CD14-positive monocyte (primary cell): ENCODE results near the gene C1QL2. TPM values are rescaled to one million over a fixed set of nuclear protein-coding genes. Genes with fewer than 3 reads are reported as not detected.

Experiments used
- DNase-seq, 3 donors: peaks; one replicate each; pipeline ENCODE4 v3.0.0-alpha.2; 2011 to 2022
- H2AFZ ChIP-seq: 2 replicates; pipeline ENCODE4 v1.6.0; 2012; ENCODE audit warnings: mild to moderate bottlenecking, low read depth, low read length, inconsistent platforms; ENCODE audit not compliant: insufficient read depth, poor library complexity, severe bottlenecking
- H3K27ac ChIP-seq, 2 donors: 1 replicate in 1 of 2; 2 replicates in 1 of 2; pipeline ENCODE4 v1.5.1; 2012 to 2013; ENCODE audit warnings: low read length in 2 of 2, control low read depth in 1 of 2, inconsistent platforms in 1 of 2, low read depth in 1 of 2, mild to moderate bottlenecking in 1 of 2
- H3K27me3 ChIP-seq, 2 donors: one replicate each; pipeline versions ENCODE4 v1.6.0 to v1.6.1; 2011 to 2013; ENCODE audit warnings: low read length in 2 of 2; ENCODE audit not compliant: control insufficient read depth in 2 of 2, insufficient read depth in 2 of 2
- H3K36me3 ChIP-seq, 2 donors: replicated peaks in 1 of 2; 1 replicate in 1 of 2; 2 replicates in 1 of 2; pipeline versions ENCODE4 v1.5.1 to v1.6.1; 2012 to 2013; ENCODE audit warnings: low read length in 2 of 2, control low read depth in 1 of 2, inconsistent platforms in 1 of 2, mild to moderate bottlenecking in 1 of 2; ENCODE audit not compliant: insufficient read depth in 2 of 2, control insufficient read depth in 1 of 2
- H3K4me1 ChIP-seq, 2 donors: 1 replicate in 1 of 2; 2 replicates in 1 of 2; pipeline versions ENCODE4 v1.5.1 to v1.6.1; 2012 to 2013; ENCODE audit warnings: low read length in 2 of 2, control low read depth in 1 of 2, inconsistent platforms in 1 of 2, mild to moderate bottlenecking in 1 of 2, moderate library complexity in 1 of 2; ENCODE audit not compliant: insufficient read depth in 2 of 2, control insufficient read depth in 1 of 2
- H3K4me2 ChIP-seq: replicated peaks from 2 replicates; pipeline ENCODE3; 2012; ENCODE audit warnings: low read length, moderate library complexity, mild to moderate bottlenecking; ENCODE audit not compliant: poor library complexity, severe bottlenecking; ENCODE audit errors: extremely low read depth
- H3K4me3 ChIP-seq, 3 experiments: fragments of 200-600 bp in 1 of 3; sonication (generic) in 1 of 3; replicated peaks in 1 of 3; 1 replicate in 2 of 3; 2 replicates in 1 of 3; pipeline ENCODE4 v1.5.1; 2011 to 2013; ENCODE audit warnings: low read length in 3 of 3, mild to moderate bottlenecking in 3 of 3, control low read depth in 2 of 3, low read depth in 2 of 3, inconsistent platforms in 1 of 3, moderate library complexity in 1 of 3
- H3K79me2 ChIP-seq: 2 replicates; pipeline ENCODE4 v1.6.0; 2012; ENCODE audit warnings: mild to moderate bottlenecking, control low read depth, inconsistent platforms, low read length, moderate library complexity; ENCODE audit not compliant: insufficient read depth
- H3K9ac ChIP-seq: 2 replicates; pipeline ENCODE4 v1.6.0; 2017; ENCODE audit warnings: low read length, mild to moderate bottlenecking; ENCODE audit not compliant: insufficient read depth, poor library complexity, severe bottlenecking
- H3K9me3 ChIP-seq, 2 donors: replicated peaks in 1 of 2; 1 replicate in 1 of 2; 2 replicates in 1 of 2; pipeline versions ENCODE4 v1.5.1 to v1.6.1; 2012 to 2013; ENCODE audit warnings: low read length in 2 of 2, control low read depth in 1 of 2; ENCODE audit not compliant: control insufficient read depth in 1 of 2, insufficient read depth in 1 of 2
- H4K20me1 ChIP-seq: 2 replicates; pipeline ENCODE4 v1.6.0; 2012; ENCODE audit warnings: mild to moderate bottlenecking, low read length, control low read depth, moderate library complexity; ENCODE audit not compliant: insufficient read depth
- H3K27ac Mint-ChIP-seq, 7 donors: one replicate each; pipeline ENCODE4 v1.8.0; 2020; ENCODE audit warnings: mild to moderate bottlenecking in 7 of 7, mixed read lengths in 7 of 7, moderate library complexity in 6 of 7, inconsistent platforms in 2 of 7
- H3K27me3 Mint-ChIP-seq, 3 donors: one replicate each; pipeline ENCODE4 v1.8.0; 2021 to 2022; ENCODE audit warnings: low read depth in 3 of 3, mild to moderate bottlenecking in 3 of 3, mixed read lengths in 3 of 3, moderate library complexity in 3 of 3, inconsistent platforms in 1 of 3
- H3K36me3 Mint-ChIP-seq, 2 donors: one replicate each; pipeline ENCODE4 v1.8.0; 2020; ENCODE audit warnings: mixed read lengths in 2 of 2, inconsistent platforms in 1 of 2, mild to moderate bottlenecking in 1 of 2
- H3K4me1 Mint-ChIP-seq: one replicate; pipeline ENCODE4 v1.8.0; 2020; ENCODE audit warnings: mild to moderate bottlenecking, mixed read lengths
- H3K4me3 Mint-ChIP-seq, 2 donors: one replicate each; pipeline ENCODE4 v1.8.0; 2020; ENCODE audit warnings: mild to moderate bottlenecking in 2 of 2, mixed read lengths in 2 of 2, moderate library complexity in 1 of 2
- H3K9me3 Mint-ChIP-seq, 7 donors: one replicate each; pipeline ENCODE4 v1.8.0; 2020 to 2022; ENCODE audit warnings: mixed read lengths in 7 of 7, mild to moderate bottlenecking in 6 of 7, moderate library complexity in 6 of 7, inconsistent platforms in 2 of 7
- WGBS: methylation state at CpG from one replicate; pipeline ENCODE4 v1.1.5; 2013; ENCODE audit warnings: missing lambda C conversion rate; ENCODE audit not compliant: insufficient coverage; 5-methylcytosine and 5-hydroxymethylcytosine counted together
- intact Hi-C, 2 donors: fragments of 100-400 bp; cut with micrococcal nuclease; formaldehyde crosslinking; loops; one replicate each; pipeline versions ENCODE4 v1.15.0 to v1.15.1; 2023
- polyA plus RNA-seq, 3 donors: library from polyadenylated mRNA; depleted of rRNA in 1 of 3; unstranded in 2 of 3; stranded (reverse) in 1 of 3; fragments of 300-500 nt in 2 of 3; fragments of >200 nt in 1 of 3; fragmentation: Illumina TruSeq in 2 of 3; gene quantifications; 1 replicate in 2 of 3; 2 replicates in 1 of 3; pipeline ENCODE4 v1.2.3, GENCODE V29; 2012 to 2021
- TF ChIP-seq, protein P1 (sequence below): fragments of 200-600 bp; IDR thresholded peaks from one replicate; pipeline ENCODE4 v1.8.0; 2022; ENCODE audit warnings: antibody characterized with exemption, mild to moderate bottlenecking

Gene C1QL2
- polyA plus RNA-seq, 3 donors, result not detected

DNA sequence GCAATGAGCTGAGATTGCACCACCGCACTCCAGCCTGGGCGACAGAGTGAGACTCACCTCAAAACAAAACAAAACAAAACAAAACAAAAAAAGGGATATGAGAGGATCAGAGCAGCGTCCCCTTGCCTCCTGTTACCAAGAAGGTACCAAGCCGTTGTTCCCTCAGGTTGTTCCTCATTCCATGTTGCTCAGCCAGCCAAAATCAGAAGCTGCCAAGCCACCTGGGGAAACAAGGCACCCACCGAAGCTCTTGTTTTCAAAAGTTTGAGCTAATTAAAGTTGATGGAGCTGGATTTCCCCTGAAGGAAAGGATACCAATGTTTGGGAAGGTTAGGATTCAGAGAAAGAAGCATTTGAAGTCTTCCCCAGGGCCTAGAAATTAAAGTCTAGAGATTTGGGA is 43.3 kb upstream of the C1QL2 start:
- DNase-seq, result no peak
- Mint-ChIP-seq H3K4me1 (no peaks in the 10 kb centered on the region), H3K9me3 (peaks cover 0 to 1% (median 0%) of the 10 kb centered on the region in 7 donors), H3K36me3 (no peaks in the 10 kb centered on the region), H3K27me3 (peaks cover 7 to 10% (median 8%) of the 10 kb centered on the region in 3 donors), H3K4me3 (no peak overlapping the region), H3K27ac (no peak overlapping the region)
- Histone ChIP-seq H3K9ac (no peak overlapping the region), H3K9me3 (no peaks in the 10 kb centered on the region), H3K4me2 (no peak overlapping the region), H2AFZ (no peak overlapping the region), H3K4me3 (no peak overlapping the region), H3K36me3 (no peaks in the 10 kb centered on the region), H4K20me1 (no peaks in the 10 kb centered on the region), H3K4me1 (no peaks in the 10 kb centered on the region), H3K27me3 (no peaks in the 10 kb centered on the region), H3K27ac (no peak overlapping the region), H3K79me2 (no peaks in the 10 kb centered on the region)
- intact Hi-C loops, result no loop called here
- TF ChIP-seq, protein P1, sequence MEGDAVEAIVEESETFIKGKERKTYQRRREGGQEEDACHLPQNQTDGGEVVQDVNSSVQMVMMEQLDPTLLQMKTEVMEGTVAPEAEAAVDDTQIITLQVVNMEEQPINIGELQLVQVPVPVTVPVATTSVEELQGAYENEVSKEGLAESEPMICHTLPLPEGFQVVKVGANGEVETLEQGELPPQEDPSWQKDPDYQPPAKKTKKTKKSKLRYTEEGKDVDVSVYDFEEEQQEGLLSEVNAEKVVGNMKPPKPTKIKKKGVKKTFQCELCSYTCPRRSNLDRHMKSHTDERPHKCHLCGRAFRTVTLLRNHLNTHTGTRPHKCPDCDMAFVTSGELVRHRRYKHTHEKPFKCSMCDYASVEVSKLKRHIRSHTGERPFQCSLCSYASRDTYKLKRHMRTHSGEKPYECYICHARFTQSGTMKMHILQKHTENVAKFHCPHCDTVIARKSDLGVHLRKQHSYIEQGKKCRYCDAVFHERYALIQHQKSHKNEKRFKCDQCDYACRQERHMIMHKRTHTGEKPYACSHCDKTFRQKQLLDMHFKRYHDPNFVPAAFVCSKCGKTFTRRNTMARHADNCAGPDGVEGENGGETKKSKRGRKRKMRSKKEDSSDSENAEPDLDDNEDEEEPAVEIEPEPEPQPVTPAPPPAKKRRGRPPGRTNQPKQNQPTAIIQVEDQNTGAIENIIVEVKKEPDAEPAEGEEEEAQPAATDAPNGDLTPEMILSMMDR, result no peak
- 90% methylated on average over 4 of the region's 5 CpGs for WGBS

DNA sequence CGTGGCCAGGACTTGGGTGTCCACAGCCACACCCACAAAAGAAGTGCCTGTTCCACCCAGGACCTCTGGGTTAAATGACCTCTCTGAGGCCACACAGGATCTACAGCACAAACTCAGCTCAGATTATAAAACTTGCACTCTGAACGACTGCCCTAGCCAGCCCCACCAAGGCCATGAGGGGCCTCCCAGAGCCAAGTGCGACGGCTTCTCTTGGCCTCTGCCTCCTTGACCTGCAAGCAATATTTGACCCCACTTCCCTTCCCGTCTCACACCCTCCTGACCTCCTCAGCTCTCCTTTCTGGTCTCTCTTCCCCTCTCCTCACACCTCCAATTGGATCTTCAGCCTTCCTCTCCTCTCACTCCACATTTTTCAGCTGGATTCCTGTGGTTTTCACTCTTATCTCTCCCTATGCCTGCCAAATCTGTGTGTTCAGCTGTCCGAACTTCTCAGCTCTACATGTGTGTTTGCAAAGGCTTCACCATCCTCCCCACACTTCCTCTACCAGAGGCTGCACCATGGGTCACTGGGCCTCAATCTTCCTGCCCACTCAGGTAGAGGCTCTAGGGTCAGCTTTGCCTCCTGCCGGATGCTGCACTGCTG is 39.8 kb upstream of the C1QL2 start:
- H3K27ac ChIP-seq, result no peak overlapping the region
- H3K36me3 Mint-ChIP-seq, result no peaks in the 10 kb centered on the region
- TF ChIP-seq, protein P1, result no peak
- no peaks in the 10 kb centered on the region for H3K9me3 ChIP-seq
- no peak overlapping the region for H3K4me2 ChIP-seq
- H3K4me1 Mint-ChIP-seq, result peaks cover 2% of the 10 kb centered on the region
- peaks cover 0 to 3% (median 0%) of the 10 kb centered on the region in 7 donors for H3K9me3 Mint-ChIP-seq
- peaks cover 11 to 21% (median 14%) of the 10 kb centered on the region in 3 donors for H3K27me3 Mint-ChIP-seq
- H3K36me3 ChIP-seq, result no peaks in the 10 kb centered on the region
- no peak overlapping the region for H2AFZ ChIP-seq
- H3K9ac ChIP-seq, result no peak overlapping the region
- no peak overlapping the region for H3K4me3 Mint-ChIP-seq
- no peaks in the 10 kb centered on the region for H4K20me1 ChIP-seq
- intact Hi-C loops, result no loop called here
- no peak for DNase-seq
- H3K27ac Mint-ChIP-seq, result no peak overlapping the region
- no peak overlapping the region for H3K4me3 ChIP-seq
- H3K4me1 ChIP-seq, result no peaks in the 10 kb centered on the region
- no peaks in the 10 kb centered on the region for H3K79me2 ChIP-seq
- no peaks in the 10 kb centered on the region for H3K27me3 ChIP-seq
- WGBS, result 95% methylated on average over 6 of the region's 7 CpGs
